ENCODE measurements around the gene GPBAR1.
"Not testable (repeated sequence)": the region's sequence is repeated elsewhere in the genome, so short reads cannot be mapped to it uniquely, and the experiment has no call there.

Gene GPBAR1

GRCh38 chr2:218267259-218267658 lies 6.4 kb downstream of the GPBAR1 start:
- DNase-seq (ENCODE audit: low read depth, low spot score), result no peak

- peak; percentile 100 for DNase-seq (ENCODE audit: low read depth, low spot score)
Measured at GRCh38 chr2:218269900-218270720, 9.3 kb downstream of the GPBAR1 start, which contains the start of the genes AAMP and PNKD. Gene AAMP, minus strand, starts transcription at chr2:218270137. Its CDS starts 51 bp downstream, at chr2:218270086. Gene PNKD, plus strand, starts transcription at chr2:218270519. Its CDS starts 17 bp downstream, at chr2:218270536.

GRCh38 chr2:218270721-218271486 lies 10.1 kb downstream of the GPBAR1 start:
- no peak for DNase-seq (ENCODE audit: low read depth, low spot score)

GRCh38 chr2:218271487-218271797 lies 10.6 kb downstream of the GPBAR1 start:
- DNase-seq (ENCODE audit: low read depth, low spot score), result no peak

GRCh38 chr2:218271865-218272530 lies 11.2 kb downstream of the GPBAR1 start:
- DNase-seq (ENCODE audit: low read depth, low spot score), result no peak

GRCh38 chr2:218272531-218273212 lies 11.9 kb downstream of the GPBAR1 start:
- DNase-seq (ENCODE audit: low read depth, low spot score), result peak; percentile 62

GRCh38 chr2:218273214-218273907 lies 12.5 kb downstream of the GPBAR1 start:
- DNase-seq (ENCODE audit: low read depth, low spot score), result not testable (repeated sequence)

- no peak for DNase-seq (ENCODE audit: low read depth, low spot score)
Measured at GRCh38 chr2:218273908-218274249, 13.1 kb downstream of the GPBAR1 start.

GRCh38 chr2:218274586-218274985 lies 13.8 kb downstream of the GPBAR1 start:
- no peak for DNase-seq (ENCODE audit: low read depth, low spot score)

GRCh38 chr2:218275371-218276072 lies 14.7 kb downstream of the GPBAR1 start:
- DNase-seq (ENCODE audit: low read depth, low spot score), result no peak

GRCh38 chr2:218276986-218277755 lies 16.4 kb downstream of the GPBAR1 start:
- no peak for DNase-seq (ENCODE audit: low read depth, low spot score)

- no peak for DNase-seq (ENCODE audit: low read depth, low spot score)
Measured at GRCh38 chr2:218277921-218278320, 17.1 kb downstream of the GPBAR1 start.

GRCh38 chr2:218278531-218279360 lies 17.9 kb downstream of the GPBAR1 start:
- DNase-seq (ENCODE audit: low read depth, low spot score), result no peak

- no peak for DNase-seq (ENCODE audit: low read depth, low spot score)
Measured at GRCh38 chr2:218280260-218280870, 19.6 kb downstream of the GPBAR1 start.

- no peak for DNase-seq (ENCODE audit: low read depth, low spot score)
Measured at GRCh38 chr2:218281449-218281848, 20.6 kb downstream of the GPBAR1 start.

GRCh38 chr2:218282173-218282991 lies 21.6 kb downstream of the GPBAR1 start:
- DNase-seq (ENCODE audit: low read depth, low spot score), result no peak

GRCh38 chr2:218284106-218284811 lies 23.4 kb downstream of the GPBAR1 start:
- DNase-seq (ENCODE audit: low read depth, low spot score), result no peak
